Sciatic nerve (tissue), 2 donors: ENCODE measurements around the gene TRAPPC11. TPM values are rescaled to one million over a fixed set of nuclear protein-coding genes. Genes with fewer than 3 reads are reported as not detected.
"Not testable (repeated sequence)": the region's sequence is repeated elsewhere in the genome, so short reads cannot be mapped to it uniquely, and the experiment has no call there.

Experiments used
- ATAC-seq: fragments of 200-7000 bp; cut with Tn5 transposase; one replicate; pipeline ENCODE4 v1.9.1; 2020; ENCODE audit warnings: mild to moderate bottlenecking, moderate library complexity
- DNase-seq: peaks from one replicate; pipeline ENCODE4 v3.0.0-alpha.2; 2020; ENCODE audit warnings: low spot score
- intact Hi-C: fragments of 100-400 bp; cut with DNase I; formaldehyde crosslinking; loops from one replicate; pipeline ENCODE4 v1.14.2; 2022
- total RNA-seq: library from RNA; stranded (reverse); fragmentation: NEBNext Ultra II Directional; extraction: Animal tissue kit (Norgen Biotek cat#: 25700); gene quantifications from one replicate; pipeline ENCODE4 v1.2.1, GENCODE V29; 2021
- donor health status: DM: no; HTN: no; CAD: no.
- donor health status: DM: no; HTN: no; CAD: no.

TRAPPC11 gene
- 41.8 TPM for total RNA-seq

DNA sequence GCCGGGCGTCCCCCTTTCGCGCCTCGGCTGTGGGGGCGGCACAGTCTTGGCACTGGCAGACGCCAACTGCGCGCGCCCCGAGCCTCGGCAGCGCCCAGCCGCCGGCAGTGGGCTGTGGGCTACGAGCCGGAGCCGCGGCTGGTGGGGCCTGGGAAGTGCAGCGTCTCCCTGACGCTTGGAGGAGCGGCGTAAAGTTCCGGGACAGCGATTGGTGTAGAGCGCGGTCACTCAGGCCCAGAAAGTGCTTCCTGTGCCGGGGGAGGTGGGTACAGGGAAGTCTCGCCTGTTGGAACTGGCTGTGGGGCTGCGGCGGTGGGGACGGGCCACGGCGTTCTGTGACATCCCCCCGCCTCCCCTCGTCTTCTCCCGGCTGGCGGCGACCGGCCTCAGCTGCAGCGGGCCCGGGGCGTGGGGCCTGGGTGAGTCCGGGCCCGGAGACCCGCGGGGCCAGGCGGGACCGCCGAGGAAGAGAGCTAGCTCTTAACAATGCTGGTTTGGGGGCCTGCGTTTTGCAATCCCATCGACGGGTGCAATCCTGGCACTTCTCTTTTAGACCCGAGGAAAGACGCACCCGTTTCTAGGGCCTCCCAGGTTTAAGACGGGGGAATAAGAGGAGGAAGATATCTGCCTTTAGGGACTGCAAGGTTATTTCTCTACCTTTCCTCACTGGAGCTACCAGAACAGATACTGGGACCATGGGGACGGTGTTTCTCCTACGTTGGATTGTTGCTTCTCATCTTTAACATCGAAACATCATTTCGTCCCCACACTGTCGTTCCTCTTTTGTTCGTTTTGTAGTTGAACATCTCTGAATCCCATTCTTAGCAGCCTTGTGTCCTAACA lies at the start of gene TRAPPC11, which contains the start of gene RWDD4:
TSS of gene TRAPPC11 (plus strand) at position 265 of the 843 bp plus-strand sequence. CDS start 4,575 bp downstream, outside the sequence.
TSS of gene RWDD4 (minus strand) at position 157 of the 843 bp plus-strand sequence. CDS start 233 bp downstream, outside the sequence.
- peak; percentile 100 for ATAC-seq
- intact Hi-C loops = no loop called here

DNA sequence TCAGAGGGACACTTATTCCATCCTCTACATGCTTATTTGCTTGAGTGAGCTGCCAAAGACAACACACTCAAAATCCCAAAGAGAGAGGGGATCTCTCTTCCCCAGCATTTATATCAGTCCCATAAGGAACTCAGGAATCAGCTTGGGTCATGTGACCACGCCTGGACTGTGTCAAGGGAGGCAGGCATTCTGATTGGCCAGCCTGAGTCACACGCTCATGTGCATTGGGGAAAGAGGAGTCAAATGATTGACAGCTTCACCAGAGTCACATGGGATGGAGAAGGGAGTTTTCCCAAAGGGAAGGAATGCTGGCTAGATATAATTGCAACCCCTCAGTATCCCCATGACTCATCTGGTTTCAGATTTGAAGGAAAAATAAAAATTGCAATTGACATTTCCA lies 49.1 kb upstream of the TRAPPC11 start:
- intact Hi-C loops = no loop called here
- DNase-seq = no peak
- ATAC-seq = peak; percentile 71

More for the DNA sequence above, at the start of gene TRAPPC11, which contains the start of gene RWDD4:
- DNase-seq = peak; percentile 99

DNA sequence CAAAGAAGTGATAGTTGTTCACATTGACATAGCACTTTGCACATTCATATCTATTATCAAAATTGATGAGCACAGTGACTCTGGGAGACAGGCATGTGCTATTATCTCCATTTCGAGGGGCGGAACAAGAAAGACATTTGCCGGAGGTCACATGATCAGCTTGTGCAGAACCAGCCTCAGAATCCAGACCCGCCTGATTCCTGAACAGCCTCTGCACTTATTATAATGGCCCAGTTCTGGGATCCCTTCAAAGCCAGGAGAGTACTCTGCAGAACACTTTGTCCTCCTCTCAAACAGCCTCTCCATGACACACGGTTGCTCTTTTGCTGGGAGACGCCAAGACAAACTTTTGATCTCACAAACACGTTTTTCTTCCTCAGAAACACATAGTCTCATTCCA lies 48.5 kb upstream of the TRAPPC11 start:
- intact Hi-C loops = no loop called here
- ATAC-seq = peak; percentile 94
- DNase-seq = no peak

DNA sequence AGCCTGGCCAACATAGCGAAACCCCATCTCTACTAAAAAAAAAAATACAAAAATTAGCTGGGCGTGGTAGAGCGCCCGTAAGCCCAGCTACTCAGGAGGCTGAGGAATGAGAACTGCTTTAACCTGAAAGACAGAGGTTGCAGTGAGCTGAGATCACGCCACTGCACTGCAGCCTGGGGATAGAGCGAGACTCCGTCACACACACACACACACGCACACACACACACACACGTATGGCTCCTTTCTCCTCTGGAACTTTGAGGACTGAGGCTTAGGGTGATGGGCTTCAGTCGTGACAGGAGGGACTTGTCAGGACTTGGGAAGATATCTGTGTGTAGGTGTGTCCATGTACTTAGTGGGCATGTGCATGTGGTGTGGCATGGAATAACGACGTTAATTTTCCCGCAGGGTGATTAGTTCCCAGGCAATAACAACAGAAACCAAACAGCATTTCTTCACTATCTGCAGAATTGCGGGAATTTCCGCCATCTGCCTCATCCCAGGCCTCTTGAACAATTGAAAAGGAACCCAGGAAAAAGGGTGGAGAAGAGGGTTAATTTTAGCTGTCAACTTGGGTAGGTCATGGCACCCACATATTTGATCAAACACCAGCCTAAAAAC lies 47.8 kb upstream of the TRAPPC11 start:
- intact Hi-C loops = no loop called here
- ATAC-seq = peak; percentile 46
- no peak for DNase-seq

DNA sequence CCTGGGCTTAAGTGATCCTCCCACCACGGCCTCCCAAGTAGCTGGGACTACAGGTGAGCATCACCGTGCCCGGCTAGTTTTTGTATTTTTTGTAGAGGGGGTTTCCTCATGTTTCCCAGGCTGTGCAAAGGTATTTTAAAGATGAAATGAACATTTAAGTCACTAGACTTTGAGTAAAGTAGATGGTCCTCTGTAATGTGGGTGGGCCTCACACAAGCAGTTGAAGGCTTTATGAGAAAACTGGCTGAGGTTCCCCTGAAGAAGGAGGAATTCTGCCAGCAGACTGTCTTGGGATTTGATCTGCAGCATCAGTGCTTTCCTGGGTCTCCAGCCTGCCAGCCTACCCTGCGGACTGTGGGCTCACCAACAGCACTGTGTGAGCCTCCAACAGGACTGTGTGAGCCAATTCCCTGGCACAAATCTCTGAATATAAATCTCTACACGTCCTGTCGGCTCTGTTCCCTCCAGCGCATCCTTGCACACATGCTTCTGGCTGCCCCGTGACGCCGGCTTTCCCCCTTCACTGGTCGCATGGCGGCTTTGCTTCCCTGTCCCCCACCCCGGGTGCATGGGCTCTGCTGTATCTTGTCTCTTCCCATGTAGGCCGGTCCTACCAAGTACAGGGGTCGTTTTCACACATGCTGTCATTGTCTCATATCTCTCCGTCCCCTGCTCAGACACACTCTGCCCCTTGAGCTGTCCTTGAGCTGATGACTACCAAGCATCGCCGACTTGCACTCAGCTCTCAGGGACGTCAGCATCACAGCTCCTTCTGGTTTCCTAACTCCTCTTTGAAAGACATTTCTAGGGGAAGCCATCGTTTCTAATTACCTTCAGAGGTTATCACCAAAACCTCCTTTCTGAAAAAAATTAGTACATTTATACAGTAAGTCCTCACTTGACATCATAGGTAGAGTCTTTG lies 46.5 kb upstream of the TRAPPC11 start:
- intact Hi-C loops = no loop called here
- no peak for DNase-seq

DNA sequence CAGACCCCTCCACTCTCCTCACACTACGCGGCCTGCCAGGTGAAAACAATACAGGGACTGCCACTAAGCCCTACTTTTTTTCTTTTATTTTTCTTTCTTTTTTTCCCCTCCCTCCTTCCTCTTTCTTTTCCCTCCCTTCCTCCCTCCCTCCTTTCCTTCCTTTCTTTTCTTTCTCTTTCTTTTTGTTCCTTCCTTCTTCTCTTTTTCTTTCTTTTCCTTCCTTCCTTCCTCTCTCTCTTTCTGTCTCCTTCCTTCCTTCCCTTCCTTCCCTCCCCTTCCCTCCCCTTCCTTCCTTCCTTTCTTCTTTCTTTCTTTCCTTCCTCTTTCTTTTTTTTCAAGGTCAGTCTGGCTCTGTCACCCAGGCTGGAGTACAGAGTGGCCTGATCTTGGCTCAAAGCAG lies 42.0 kb upstream of the TRAPPC11 start:
- intact Hi-C loops = no loop called here
- no peak for DNase-seq

More for the DNA sequence above, 46.5 kb upstream of the TRAPPC11 start:
- no peak for ATAC-seq

DNA sequence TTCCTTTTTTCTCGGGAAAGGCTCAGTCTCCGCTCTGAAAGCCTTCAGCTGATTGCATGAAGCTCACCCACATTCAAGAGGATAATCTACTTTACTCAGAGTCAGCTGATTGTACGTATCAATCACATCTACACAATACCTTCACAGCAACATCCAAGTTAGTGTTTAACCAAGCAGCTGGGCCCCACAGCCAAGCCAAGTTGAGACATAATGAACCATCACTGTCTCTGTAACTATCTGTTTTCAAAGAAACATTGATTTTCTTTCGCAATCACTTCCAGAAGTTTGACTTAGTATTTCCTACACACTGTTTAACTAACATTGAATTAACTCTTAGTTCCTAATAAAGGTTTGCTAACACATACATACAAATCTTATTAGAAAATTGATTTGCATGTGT lies 40.4 kb upstream of the TRAPPC11 start:
- intact Hi-C loops = no loop called here
- DNase-seq (no peak), ATAC-seq (peak; percentile 53)

More for the DNA sequence above, 42.0 kb upstream of the TRAPPC11 start:
- ATAC-seq = no peak

DNA sequence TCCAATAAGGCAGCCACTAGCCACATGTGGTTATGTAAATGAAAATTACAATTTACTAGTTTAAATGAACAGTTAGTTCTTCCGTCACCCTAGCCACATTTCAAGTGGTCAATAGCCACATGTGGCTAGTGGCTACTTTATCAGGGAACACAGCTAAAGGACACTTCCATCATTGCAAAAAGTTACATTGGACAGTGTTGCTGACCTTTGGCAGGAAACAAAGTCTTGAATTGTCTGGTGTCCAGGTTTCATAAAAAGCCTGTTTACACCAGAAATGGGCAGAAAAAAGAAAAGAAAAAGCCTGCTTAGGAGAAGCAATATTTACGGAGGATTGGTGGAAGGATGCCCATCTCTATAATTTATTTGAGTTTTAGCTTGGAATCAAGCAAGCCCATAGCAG lies 38.7 kb upstream of the TRAPPC11 start:
- ATAC-seq (peak; percentile 46), DNase-seq (no peak)
- intact Hi-C loops = no loop called here

DNA sequence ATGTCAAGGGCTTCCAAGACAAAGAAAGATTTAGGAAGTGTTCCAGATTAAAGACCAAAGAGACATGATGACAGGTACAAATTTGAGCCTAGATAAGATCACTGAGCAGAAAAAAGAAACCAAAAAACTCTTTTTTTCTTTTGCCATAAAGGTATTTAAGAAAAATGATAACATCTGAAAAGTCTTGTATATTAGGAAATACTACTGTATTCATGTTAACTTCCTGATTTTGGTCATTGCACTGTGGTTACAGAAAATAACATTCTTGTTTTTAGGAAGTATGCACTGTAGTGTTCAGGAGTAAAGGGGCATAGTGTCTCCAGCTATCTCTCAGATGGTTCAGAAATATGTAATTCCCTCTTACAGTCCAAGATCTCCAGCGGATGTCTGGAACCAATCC lies 37.2 kb upstream of the TRAPPC11 start:
- DNase-seq (no peak), ATAC-seq (peak; percentile 45)
- intact Hi-C loops = no loop called here

DNA sequence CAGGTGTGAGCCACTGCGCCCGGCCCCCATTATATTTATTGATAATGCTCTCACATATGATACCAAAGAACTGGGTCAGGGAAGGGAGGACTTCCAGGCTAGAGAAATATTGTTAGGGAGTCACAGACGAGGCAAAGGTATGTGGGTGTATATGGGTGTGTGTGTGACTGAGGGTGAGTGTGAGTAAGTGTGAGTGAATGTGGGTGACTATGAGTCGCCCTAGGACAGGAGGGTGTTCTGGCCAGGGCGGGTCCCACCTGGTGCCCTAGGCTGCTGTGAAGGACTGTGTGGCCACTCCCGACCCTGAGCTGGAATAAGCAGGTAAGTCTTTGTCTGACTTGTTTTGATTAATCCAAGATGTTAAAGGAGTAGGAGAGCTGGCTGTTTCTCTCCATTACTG lies 34.5 kb upstream of the TRAPPC11 start:
- intact Hi-C loops = no loop called here
- ATAC-seq (no peak), DNase-seq (no peak)

DNA sequence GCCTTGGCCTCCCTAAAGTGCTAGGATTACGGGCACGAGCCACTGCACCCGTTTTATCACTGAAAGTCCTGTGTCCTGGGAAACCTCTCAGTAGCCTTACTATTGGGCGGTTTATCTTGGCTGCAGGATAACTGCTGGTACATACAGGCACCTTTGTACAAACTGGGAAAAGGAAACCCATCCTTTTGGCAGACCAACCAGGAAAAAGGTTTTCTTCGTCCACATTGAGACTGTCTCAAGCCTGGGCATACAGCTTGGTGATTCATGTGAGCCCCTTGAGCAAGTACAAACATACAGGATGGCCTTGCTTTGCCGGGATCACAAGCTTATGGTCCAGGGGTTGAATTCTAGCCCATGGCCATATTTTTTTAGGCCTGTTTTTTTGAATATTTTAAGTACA lies 32.9 kb upstream of the TRAPPC11 start:
- ATAC-seq = no peak
- intact Hi-C loops = no loop called here
- DNase-seq = no peak

DNA sequence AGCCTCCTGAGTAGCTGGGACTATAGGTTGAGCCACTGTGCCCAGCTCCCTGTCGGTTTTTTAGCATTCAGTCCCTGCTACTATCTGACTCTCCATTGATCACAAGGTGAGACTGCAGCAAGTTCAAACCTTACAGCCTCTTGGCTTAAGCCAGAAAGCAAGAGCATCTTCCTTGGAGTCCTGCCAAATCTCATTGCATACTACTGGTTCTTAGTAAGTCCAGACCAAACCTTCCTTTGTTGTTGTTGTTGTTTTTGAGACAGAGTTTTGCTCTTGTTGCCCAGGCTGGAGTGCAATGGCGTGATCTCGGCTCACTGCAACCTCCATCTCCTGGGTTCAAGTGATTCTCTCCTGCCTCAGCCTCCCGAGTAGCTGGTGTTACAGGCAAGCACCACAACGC lies 31.8 kb upstream of the TRAPPC11 start:
- ATAC-seq, DNase-seq, intact Hi-C loops: not testable (repeated sequence)

DNA sequence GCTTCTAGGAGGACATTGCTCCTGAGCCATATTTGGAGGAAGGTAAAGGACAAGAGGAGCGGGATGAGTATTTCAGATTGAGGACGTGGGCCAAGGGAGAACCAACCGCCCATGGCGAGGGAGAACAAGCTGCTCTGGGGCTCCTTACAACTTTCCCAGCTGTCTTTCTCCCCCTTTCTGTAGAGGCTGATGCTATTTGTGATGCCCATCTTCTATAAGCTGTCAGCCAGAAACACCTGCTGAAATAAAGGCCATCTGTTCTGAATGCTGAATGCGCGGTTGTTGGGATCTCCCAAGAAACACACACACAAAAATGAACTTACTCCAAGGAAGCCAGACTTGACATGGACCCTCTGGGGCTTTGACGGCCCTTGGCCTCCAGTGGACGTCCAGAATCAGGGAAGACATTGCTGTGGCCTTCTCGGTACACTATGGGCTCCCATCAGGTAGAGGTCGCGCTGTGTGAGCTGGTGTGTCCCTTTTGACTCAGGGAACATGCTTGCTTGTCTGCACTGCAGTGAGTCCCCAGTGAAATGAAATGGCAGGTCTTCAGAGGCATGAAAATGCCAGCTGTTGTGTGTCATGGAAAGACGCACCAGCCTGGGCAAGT lies 31.0 kb upstream of the TRAPPC11 start:
- DNase-seq (no peak), ATAC-seq (no peak)
- intact Hi-C loops = no loop called here

DNA sequence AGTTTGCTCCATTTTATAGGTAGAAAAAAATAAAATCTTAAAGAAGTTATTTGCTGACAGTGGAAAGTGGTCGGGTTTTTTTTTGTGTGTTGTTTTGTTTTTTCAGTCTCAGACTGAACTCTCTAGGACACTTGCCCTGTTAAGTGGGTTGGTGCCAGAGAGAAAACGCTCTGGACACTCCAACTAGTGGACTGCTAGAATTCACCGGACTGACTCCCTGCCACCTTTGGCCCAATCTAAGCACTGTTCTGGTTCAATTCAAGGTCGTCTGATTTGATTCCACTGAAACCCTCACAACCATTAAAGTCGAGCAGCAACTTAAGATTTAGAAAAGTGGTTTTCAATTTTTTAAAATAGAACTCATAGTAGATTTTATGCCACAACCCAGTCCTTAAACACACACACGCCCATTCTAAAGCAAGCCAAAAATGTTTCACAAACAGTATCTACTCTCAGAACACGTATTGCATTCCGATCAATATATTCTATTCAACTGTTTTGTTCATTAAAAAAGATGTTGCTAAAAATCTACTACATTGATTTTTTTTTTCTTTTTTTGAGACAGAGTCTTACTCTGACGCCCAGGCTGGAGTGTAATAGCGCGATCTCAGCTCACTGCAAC lies 27.4 kb upstream of the TRAPPC11 start:
- DNase-seq = no peak
- intact Hi-C loops = no loop called here
- ATAC-seq = peak; percentile 75

DNA sequence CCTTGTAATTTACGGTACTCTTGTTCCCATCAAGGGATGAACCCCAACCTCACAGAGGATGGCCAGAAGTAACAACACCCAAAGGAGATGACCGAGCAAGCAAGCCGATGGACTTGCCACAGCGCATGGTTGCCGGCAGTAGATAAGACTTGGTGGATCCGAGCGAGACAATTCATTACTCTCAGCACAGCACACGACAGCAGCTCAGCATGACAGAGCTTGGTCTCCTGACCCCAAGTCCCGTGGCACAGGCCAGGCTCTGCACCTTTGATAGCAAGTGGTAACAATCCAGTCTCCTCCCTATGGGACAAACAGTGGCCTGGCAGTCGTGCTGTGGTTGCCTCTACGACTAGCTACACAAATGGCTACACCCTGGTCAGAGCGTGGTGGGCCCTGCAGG lies 26.4 kb upstream of the TRAPPC11 start:
- DNase-seq (no peak), ATAC-seq (no peak)
- intact Hi-C loops = no loop called here

DNA sequence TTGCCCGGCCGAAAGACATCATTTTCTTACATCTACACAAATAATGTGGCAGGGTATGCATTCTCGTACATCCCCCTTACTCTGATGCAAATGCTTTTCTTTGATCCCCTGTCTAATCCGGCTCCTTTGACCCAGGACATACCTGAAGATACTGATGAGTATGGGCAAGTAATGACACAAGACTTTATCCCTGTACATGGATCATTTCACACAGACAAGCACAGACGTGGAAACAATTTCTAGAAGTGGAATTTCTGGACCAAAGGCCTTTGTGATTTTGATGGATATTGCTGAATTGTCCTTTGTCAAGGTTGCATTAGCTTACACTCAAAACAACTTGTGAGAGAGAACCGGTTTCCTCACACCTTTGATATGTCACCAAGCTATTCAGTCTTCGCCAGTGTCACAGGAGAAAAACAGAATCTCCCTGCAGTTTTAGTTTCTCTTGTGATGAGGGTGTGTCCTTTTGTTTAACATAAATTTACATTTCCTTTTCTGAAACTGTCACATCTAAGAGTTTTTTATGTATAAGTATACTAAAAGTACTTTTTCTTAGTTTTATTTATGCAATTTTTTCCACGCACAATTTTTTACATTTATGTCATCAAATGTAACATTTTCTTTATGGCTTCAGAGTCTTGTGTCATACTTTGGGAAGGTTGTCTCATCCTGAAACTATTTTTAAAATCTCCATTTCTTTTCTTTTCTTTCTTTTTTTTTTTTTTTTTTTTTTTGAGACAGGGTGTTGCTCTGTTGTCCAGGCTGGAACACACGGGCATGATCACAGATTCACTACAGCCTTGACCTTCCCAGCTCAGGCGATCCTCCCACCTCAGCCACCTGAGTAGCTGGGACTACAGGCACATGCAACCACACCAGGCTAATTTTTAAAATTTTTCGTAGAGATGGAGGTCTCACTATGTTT lies 25.4 kb upstream of the TRAPPC11 start:
- ATAC-seq (no peak), DNase-seq (no peak)
- intact Hi-C loops = no loop called here

DNA sequence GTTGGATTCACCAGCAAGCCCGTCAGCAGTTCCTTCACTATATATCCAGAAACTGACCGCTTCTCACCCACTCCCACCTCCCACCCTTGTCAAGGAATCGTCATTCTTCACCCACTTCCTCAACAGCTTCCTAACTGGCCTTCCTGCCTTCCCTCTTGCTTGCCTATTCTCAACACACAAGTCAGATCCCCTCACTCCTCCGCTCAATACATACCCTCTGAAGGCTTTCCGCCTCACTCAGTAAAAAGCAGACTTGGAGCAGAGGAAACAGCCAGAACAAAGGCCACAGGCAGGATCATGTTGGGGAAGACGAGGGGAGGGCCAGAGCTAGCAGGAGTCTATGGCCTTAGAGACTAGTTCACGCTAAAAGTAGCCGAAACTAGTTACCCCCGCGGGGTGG lies 23.8 kb upstream of the TRAPPC11 start:
- DNase-seq (no peak), ATAC-seq (no peak)
- intact Hi-C loops = no loop called here
